PFSK-1 (cell line): ENCODE data around the gene SULT2B1.

ENCODE experiments used
- POLR2AphosphoS5 ChIP-seq: IDR thresholded peaks from 2 replicates; pipeline ENCODE4 v1.6.1; 2012; ENCODE audit warnings: low read depth, mild to moderate bottlenecking, control low read depth, low read length, moderate library complexity
- SIN3A ChIP-seq: IDR thresholded peaks from 2 replicates; pipeline ENCODE4 v1.6.1; 2012; ENCODE audit warnings: mild to moderate bottlenecking, low read length, moderate library complexity, borderline replicate concordance; ENCODE audit not compliant: insufficient read depth
- TAF1 ChIP-seq: IDR thresholded peaks from 2 replicates; pipeline ENCODE4 v1.6.1; 2012; ENCODE audit warnings: low read length, control low read depth, borderline replicate concordance; ENCODE audit not compliant: insufficient read depth
- TF ChIP-seq, protein P1 (sequence below), 2 experiments: IDR thresholded peaks; 2 replicates each; pipeline versions ENCODE4 v1.6.1 to v1.8.0; 2011 to 2012; ENCODE audit warnings: low read depth in 2 of 2, low read length in 2 of 2, control low read depth in 1 of 2, inconsistent platforms in 1 of 2, mild to moderate bottlenecking in 1 of 2, moderate library complexity in 1 of 2; ENCODE audit not compliant: insufficient read depth in 1 of 2

GRCh38 chr19:48578891-48579290 lies 26.9 kb downstream of the SULT2B1 start:
- TF ChIP-seq, protein P1, sequence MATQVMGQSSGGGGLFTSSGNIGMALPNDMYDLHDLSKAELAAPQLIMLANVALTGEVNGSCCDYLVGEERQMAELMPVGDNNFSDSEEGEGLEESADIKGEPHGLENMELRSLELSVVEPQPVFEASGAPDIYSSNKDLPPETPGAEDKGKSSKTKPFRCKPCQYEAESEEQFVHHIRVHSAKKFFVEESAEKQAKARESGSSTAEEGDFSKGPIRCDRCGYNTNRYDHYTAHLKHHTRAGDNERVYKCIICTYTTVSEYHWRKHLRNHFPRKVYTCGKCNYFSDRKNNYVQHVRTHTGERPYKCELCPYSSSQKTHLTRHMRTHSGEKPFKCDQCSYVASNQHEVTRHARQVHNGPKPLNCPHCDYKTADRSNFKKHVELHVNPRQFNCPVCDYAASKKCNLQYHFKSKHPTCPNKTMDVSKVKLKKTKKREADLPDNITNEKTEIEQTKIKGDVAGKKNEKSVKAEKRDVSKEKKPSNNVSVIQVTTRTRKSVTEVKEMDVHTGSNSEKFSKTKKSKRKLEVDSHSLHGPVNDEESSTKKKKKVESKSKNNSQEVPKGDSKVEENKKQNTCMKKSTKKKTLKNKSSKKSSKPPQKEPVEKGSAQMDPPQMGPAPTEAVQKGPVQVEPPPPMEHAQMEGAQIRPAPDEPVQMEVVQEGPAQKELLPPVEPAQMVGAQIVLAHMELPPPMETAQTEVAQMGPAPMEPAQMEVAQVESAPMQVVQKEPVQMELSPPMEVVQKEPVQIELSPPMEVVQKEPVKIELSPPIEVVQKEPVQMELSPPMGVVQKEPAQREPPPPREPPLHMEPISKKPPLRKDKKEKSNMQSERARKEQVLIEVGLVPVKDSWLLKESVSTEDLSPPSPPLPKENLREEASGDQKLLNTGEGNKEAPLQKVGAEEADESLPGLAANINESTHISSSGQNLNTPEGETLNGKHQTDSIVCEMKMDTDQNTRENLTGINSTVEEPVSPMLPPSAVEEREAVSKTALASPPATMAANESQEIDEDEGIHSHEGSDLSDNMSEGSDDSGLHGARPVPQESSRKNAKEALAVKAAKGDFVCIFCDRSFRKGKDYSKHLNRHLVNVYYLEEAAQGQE (IDR thresholded peaks at IDR 0.05; ENCODE audit: insufficient read depth in 1 of 2, low read depth in 2 of 2, low read length in 2 of 2), result no peak
- TF ChIP-seq POLR2AphosphoS5 (no peak), TAF1 (no peak), SIN3A (no peak)
